Right renal pelvis (tissue), 4 donors: Measurements from ENCODE around the gene POFUT1. TPM values are rescaled to one million over a fixed set of nuclear protein-coding genes. Genes with fewer than 3 reads are reported as not detected.

Source experiments
- DNase-seq, 4 donors: peaks; one replicate each; pipeline ENCODE4 v3.0.0-alpha.2; 2013; ENCODE audit warnings: low read depth in 4 of 4, low spot score in 3 of 4, missing footprints in 1 of 4
- polyA plus RNA-seq, 4 donors: library from polyadenylated mRNA; unstranded; fragments of 120-200 nt; gene quantifications; one replicate each; pipeline ENCODE4 v1.2.1, GENCODE V29; 2013; ENCODE audit not compliant: insufficient read length in 4 of 4

The POFUT1 gene
- polyA plus RNA-seq, 4 donors, result 46.6 to 55.5 (median 49.2) TPM

- DNase-seq, result no peak
Measured at GRCh38 chr20:32205843-32206759, 1.6 kb upstream of the POFUT1 start.

- no peak for DNase-seq
Measured at GRCh38 chr20:32206760-32207625, 687 bp upstream of the POFUT1 start.

GRCh38 chr20:32208499-32209154, 947 bp downstream of the POFUT1 start:
- DNase-seq, result no peak

GRCh38 chr20:32209850-32210605, 2.3 kb downstream of the POFUT1 start:
- no peak for DNase-seq

GRCh38 chr20:32213870-32214269, 6.2 kb downstream of the POFUT1 start:
- no peak for DNase-seq

- DNase-seq, result no peak
Measured at GRCh38 chr20:32215147-32215546, 7.5 kb downstream of the POFUT1 start.

GRCh38 chr20:32215729-32216128, 8.0 kb downstream of the POFUT1 start:
- DNase-seq, result no peak

- DNase-seq, result no peak
Measured at GRCh38 chr20:32216179-32217142, 8.8 kb downstream of the POFUT1 start.

GRCh38 chr20:32218156-32218900, 10.6 kb downstream of the POFUT1 start:
- no peak for DNase-seq

GRCh38 chr20:32224463-32224862, 16.8 kb downstream of the POFUT1 start:
- DNase-seq, result no peak

- no peak for DNase-seq
Measured at GRCh38 chr20:32226391-32226790, 18.7 kb downstream of the POFUT1 start.

- DNase-seq, result no peak
Measured at GRCh38 chr20:32227306-32227705, 19.6 kb downstream of the POFUT1 start.

GRCh38 chr20:32227744-32228688, 20.3 kb downstream of the POFUT1 start:
- DNase-seq, result no peak

- DNase-seq, result no peak
Measured at GRCh38 chr20:32229251-32229747, 21.6 kb downstream of the POFUT1 start.

GRCh38 chr20:32230707-32231106, 23.0 kb downstream of the POFUT1 start:
- no peak for DNase-seq

- no peak for DNase-seq
Measured at GRCh38 chr20:32231245-32231644, 23.6 kb downstream of the POFUT1 start.

GRCh38 chr20:32231847-32232246, 24.2 kb downstream of the POFUT1 start:
- no peak for DNase-seq
